H9 (cell line): ENCODE data around the gene SPTSSB. TPM values are rescaled to one million over a fixed set of nuclear protein-coding genes. Genes with fewer than 3 reads are reported as not detected.

Experiments used
- DNase-seq: peaks from one replicate; pipeline ENCODE4 v3.0.0-alpha.2; 2017
- H2AFZ ChIP-seq: one replicate; pipeline ENCODE4 v1.6.1; 2013; ENCODE audit warnings: mild to moderate bottlenecking, low read length, control low read depth, moderate library complexity
- H2AK5ac ChIP-seq: 2 replicates; pipeline ENCODE4 v1.6.1; 2013; ENCODE audit warnings: low read length, control low read depth, mixed read lengths; ENCODE audit not compliant: insufficient read length
- H2BK120ac ChIP-seq: one replicate; pipeline ENCODE4 v1.6.1; 2013; ENCODE audit warnings: low read depth, mild to moderate bottlenecking, low read length, control low read depth, inconsistent platforms; ENCODE audit not compliant: poor library complexity, severe bottlenecking
- H2BK12ac ChIP-seq: 2 replicates; pipeline ENCODE4 v1.6.1; 2013; ENCODE audit warnings: low read length, control low read depth, mixed read lengths, low read depth; ENCODE audit not compliant: insufficient read length
- H2BK15ac ChIP-seq: 2 replicates; pipeline ENCODE4 v1.6.1; 2013; ENCODE audit warnings: low read depth, low read length, control low read depth
- H2BK20ac ChIP-seq: one replicate; pipeline ENCODE4 v1.6.1; 2013; ENCODE audit warnings: low read depth, mild to moderate bottlenecking, low read length, control low read depth, inconsistent platforms; ENCODE audit not compliant: poor library complexity, severe bottlenecking
- H2BK5ac ChIP-seq: 2 replicates; pipeline ENCODE4 v1.6.1; 2013; ENCODE audit warnings: low read length, control low read depth, mixed read lengths; ENCODE audit not compliant: insufficient read length
- H3K14ac ChIP-seq: 2 replicates; pipeline ENCODE4 v1.6.1; 2013; ENCODE audit warnings: low read length, control low read depth; ENCODE audit not compliant: insufficient read depth
- H3K18ac ChIP-seq: 2 replicates; pipeline ENCODE4 v1.6.1; 2013; ENCODE audit warnings: low read depth, mild to moderate bottlenecking, mixed read lengths, low read length, control low read depth; ENCODE audit not compliant: insufficient read length
- H3K23ac ChIP-seq: 2 replicates; pipeline ENCODE4 v1.6.1; 2013; ENCODE audit warnings: low read length, control low read depth, mixed read lengths, low read depth; ENCODE audit not compliant: insufficient read length
- H3K23me2 ChIP-seq: 2 replicates; pipeline ENCODE4 v1.6.1; 2013; ENCODE audit warnings: low read depth, mild to moderate bottlenecking, mixed read lengths, low read length, control low read depth; ENCODE audit not compliant: insufficient read length, poor library complexity, severe bottlenecking
- H3K27ac ChIP-seq: 2 replicates; pipeline ENCODE4 v1.5.1; 2013; ENCODE audit warnings: low read length, control low read depth, mixed read lengths, low read depth; ENCODE audit not compliant: insufficient read length
- H3K27me3 ChIP-seq: 2 replicates; pipeline ENCODE4 v1.6.1; 2013; ENCODE audit warnings: low read length, control low read depth, inconsistent platforms; ENCODE audit not compliant: insufficient read depth
- H3K4ac ChIP-seq: 2 replicates; pipeline ENCODE4 v1.6.1; 2013; ENCODE audit warnings: low read depth, mild to moderate bottlenecking, control low read depth, inconsistent platforms, low read length, moderate library complexity
- H3K4me1 ChIP-seq: 2 replicates; pipeline ENCODE4 v1.6.1; 2013; ENCODE audit warnings: low read length, control low read depth, inconsistent platforms; ENCODE audit not compliant: insufficient read depth
- H3K4me2 ChIP-seq: 2 replicates; pipeline ENCODE4 v1.6.1; 2013; ENCODE audit warnings: low read length, control low read depth, mixed read lengths; ENCODE audit not compliant: insufficient read length, insufficient read depth
- H3K56ac ChIP-seq: 2 replicates; pipeline ENCODE4 v1.6.1; 2013; ENCODE audit warnings: low read depth, mild to moderate bottlenecking, mixed read lengths, low read length, control low read depth; ENCODE audit not compliant: insufficient read length
- H3K79me1 ChIP-seq: 2 replicates; pipeline ENCODE4 v1.6.1; 2013; ENCODE audit warnings: low read depth, mild to moderate bottlenecking, moderate library complexity, low read length, control low read depth, inconsistent platforms; ENCODE audit not compliant: insufficient read depth, poor library complexity, severe bottlenecking
- H3K79me2 ChIP-seq: 2 replicates; pipeline ENCODE4 v1.6.1; 2013; ENCODE audit warnings: low read length, control low read depth, inconsistent platforms; ENCODE audit not compliant: insufficient read depth
- H3K9ac ChIP-seq: 2 replicates; pipeline ENCODE4 v1.6.1; 2013; ENCODE audit warnings: low read length, control low read depth, mixed read lengths; ENCODE audit not compliant: insufficient read length; ENCODE audit errors: extremely low read depth
- H3K9me3 ChIP-seq: one replicate; pipeline ENCODE4 v1.6.1; 2013; ENCODE audit warnings: low read depth, low read length, inconsistent platforms; ENCODE audit not compliant: control insufficient read depth
- H3T11ph ChIP-seq: one replicate; pipeline ENCODE4 v1.6.1; 2013; ENCODE audit warnings: mild to moderate bottlenecking, low read length, control low read depth, inconsistent platforms
- H4K20me1 ChIP-seq: one replicate; pipeline ENCODE4 v1.6.1; 2013; ENCODE audit not compliant: control insufficient read depth, insufficient read length, insufficient read depth
- H4K5ac ChIP-seq: 2 replicates; pipeline ENCODE4 v1.6.1; 2013; ENCODE audit warnings: low read depth, mild to moderate bottlenecking, mixed read lengths, low read length, control low read depth; ENCODE audit not compliant: insufficient read length
- H4K8ac ChIP-seq: replicated peaks from 2 replicates; pipeline ENCODE4 v1.6.1; 2013; ENCODE audit warnings: low read length, control low read depth, mixed read lengths, low read depth; ENCODE audit not compliant: insufficient read length
- H4K91ac ChIP-seq: 2 replicates; pipeline ENCODE4 v1.6.1; 2013; ENCODE audit warnings: low read depth, mild to moderate bottlenecking, moderate library complexity, mixed read lengths, low read length, control low read depth; ENCODE audit not compliant: insufficient read length
- H3K27ac Mint-ChIP-seq, 3 experiments: 2 replicates in 2 of 3; 3 replicates in 1 of 3; pipeline ENCODE4 v1.8.0; 2020 to 2021; ENCODE audit warnings: mixed read lengths in 3 of 3, mild to moderate bottlenecking in 1 of 3, moderate library complexity in 1 of 3
- H3K27me3 Mint-ChIP-seq: 2 replicates; pipeline ENCODE4 v1.8.0; 2021; ENCODE audit warnings: low read depth, mild to moderate bottlenecking, moderate library complexity, mixed read lengths
- H3K36me3 Mint-ChIP-seq, 3 experiments: 2 replicates in 2 of 3; 3 replicates in 1 of 3; pipeline ENCODE4 v1.8.0; 2020 to 2021; ENCODE audit warnings: low read depth in 3 of 3, mixed read lengths in 3 of 3; ENCODE audit not compliant: insufficient read depth in 1 of 3
- H3K4me1 Mint-ChIP-seq, 2 experiments: 2 replicates each; pipeline ENCODE4 v1.8.0; 2020; ENCODE audit warnings: mixed read lengths in 2 of 2
- H3K4me3 Mint-ChIP-seq, 2 experiments: 2 replicates in 1 of 2; 3 replicates in 1 of 2; pipeline ENCODE4 v1.8.0; 2020 to 2021; ENCODE audit warnings: mild to moderate bottlenecking in 2 of 2, mixed read lengths in 2 of 2, moderate library complexity in 1 of 2
- H3K9me3 Mint-ChIP-seq, 2 experiments: 2 replicates in 1 of 2; 3 replicates in 1 of 2; pipeline ENCODE4 v1.8.0; 2020; ENCODE audit warnings: mild to moderate bottlenecking in 2 of 2, mixed read lengths in 2 of 2, moderate library complexity in 1 of 2
- WGBS: extraction: QIAGEN DNeasy Blood & Tissue Kit; methylation state at CpG from one replicate; pipeline ENCODE4 v1.1.7; 2013; ENCODE audit warnings: missing lambda C conversion rate, low lambda C conversion rate, mixed read lengths; ENCODE audit not compliant: insufficient read length; ENCODE audit errors: extremely low coverage; 5-methylcytosine and 5-hydroxymethylcytosine counted together
- total RNA-seq: library from RNA; stranded (reverse); gene quantifications from 2 replicates; pipeline ENCODE4 v1.2.1, GENCODE V29; 2021
- TF ChIP-seq, protein P1 (sequence below): fragments of 200-600 bp; sonication (generic); conservative IDR thresholded peaks from 3 replicates; pipeline ENCODE4 v1.8.0; 2021; ENCODE audit warnings: antibody characterized with exemption, mild to moderate bottlenecking

The SPTSSB gene
- total RNA-seq, 1 experiment from 2014 or later: 3.5 TPM

- H2BK20ac ChIP-seq: no peak overlapping the region
Observed at GRCh38 chr3:161356287-161356686, 15.0 kb downstream of the SPTSSB start.

More at GRCh38 chr3:161356287-161356686, 15.0 kb downstream of the SPTSSB start:
- no peak overlapping the region for H2AK5ac ChIP-seq
- TF ChIP-seq, protein P1, sequence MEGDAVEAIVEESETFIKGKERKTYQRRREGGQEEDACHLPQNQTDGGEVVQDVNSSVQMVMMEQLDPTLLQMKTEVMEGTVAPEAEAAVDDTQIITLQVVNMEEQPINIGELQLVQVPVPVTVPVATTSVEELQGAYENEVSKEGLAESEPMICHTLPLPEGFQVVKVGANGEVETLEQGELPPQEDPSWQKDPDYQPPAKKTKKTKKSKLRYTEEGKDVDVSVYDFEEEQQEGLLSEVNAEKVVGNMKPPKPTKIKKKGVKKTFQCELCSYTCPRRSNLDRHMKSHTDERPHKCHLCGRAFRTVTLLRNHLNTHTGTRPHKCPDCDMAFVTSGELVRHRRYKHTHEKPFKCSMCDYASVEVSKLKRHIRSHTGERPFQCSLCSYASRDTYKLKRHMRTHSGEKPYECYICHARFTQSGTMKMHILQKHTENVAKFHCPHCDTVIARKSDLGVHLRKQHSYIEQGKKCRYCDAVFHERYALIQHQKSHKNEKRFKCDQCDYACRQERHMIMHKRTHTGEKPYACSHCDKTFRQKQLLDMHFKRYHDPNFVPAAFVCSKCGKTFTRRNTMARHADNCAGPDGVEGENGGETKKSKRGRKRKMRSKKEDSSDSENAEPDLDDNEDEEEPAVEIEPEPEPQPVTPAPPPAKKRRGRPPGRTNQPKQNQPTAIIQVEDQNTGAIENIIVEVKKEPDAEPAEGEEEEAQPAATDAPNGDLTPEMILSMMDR: no peak
- no peak overlapping the region for H3K4me2 ChIP-seq
- H3K23me2 ChIP-seq: no peaks in the 10 kb centered on the region
- no peak overlapping the region for H3K9ac ChIP-seq
- 0 out of 7 replicates have a peak overlapping the region, but pooled peaks of 1 of the 3 experiments have one; percentile 35 for H3K27ac Mint-ChIP-seq
- H2BK120ac ChIP-seq: no peak overlapping the region
- no peak overlapping the region for H3K23ac ChIP-seq
- no peak overlapping the region for H3K14ac ChIP-seq
- H2BK15ac ChIP-seq: no peak overlapping the region
- no peak overlapping the region for H4K5ac ChIP-seq
- WGBS: no CpG with 5 or more reads among the region's 1 CpG
- H2BK12ac ChIP-seq: no peak overlapping the region
- no peaks in the 10 kb centered on the region for H3K79me2 ChIP-seq
- no peak overlapping the region for H3K4me3 Mint-ChIP-seq
- no peak overlapping the region for H4K91ac ChIP-seq
- H3K27ac ChIP-seq: no peak overlapping the region
- H3K36me3 Mint-ChIP-seq: no peaks in the 10 kb centered on the region
- DNase-seq: no peak
- no peaks in the 10 kb centered on the region for H3K27me3 Mint-ChIP-seq
- no peak overlapping the region for H3T11ph ChIP-seq
- no peak overlapping the region for H3K56ac ChIP-seq
- H3K79me1 ChIP-seq: no peaks in the 10 kb centered on the region
- H3K18ac ChIP-seq: no peak overlapping the region
- no peaks in the 10 kb centered on the region for H3K4me1 Mint-ChIP-seq
- H3K27me3 ChIP-seq: no peaks in the 10 kb centered on the region
- no peaks in the 10 kb centered on the region for H3K9me3 ChIP-seq
- H3K9me3 Mint-ChIP-seq: no peaks in the 10 kb centered on the region
- no peak overlapping the region for H2BK5ac ChIP-seq
- no peaks in the 10 kb centered on the region for H4K20me1 ChIP-seq
- no peak overlapping the region for H3K4ac ChIP-seq
- no peaks in the 10 kb centered on the region for H3K4me1 ChIP-seq
- no peak overlapping the region for H2AFZ ChIP-seq
- no peak overlapping the region for H4K8ac ChIP-seq
